ENCODE data around the gene LACTB.

LACTB gene

DNA sequence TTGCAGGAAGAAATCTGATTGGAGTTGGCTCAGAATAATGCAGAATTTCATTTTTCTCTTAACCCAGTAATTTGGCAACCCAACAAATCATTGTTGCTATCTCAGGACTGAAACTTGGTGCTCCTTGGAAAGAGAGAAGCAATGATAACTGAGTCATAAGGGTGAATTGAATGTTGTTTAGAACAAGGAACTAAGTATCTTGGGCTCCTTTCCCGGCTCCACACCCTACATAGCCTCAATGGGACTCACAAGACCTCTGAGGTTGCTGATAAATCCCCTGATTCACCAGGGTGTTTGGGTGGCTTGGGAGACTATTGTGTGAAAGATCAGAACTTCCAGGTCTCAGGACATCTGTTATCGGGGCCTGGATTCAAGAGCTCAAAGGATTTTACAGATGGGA, 60.0 kb downstream of the LACTB start:
- DNase-seq, result no peak

DNA sequence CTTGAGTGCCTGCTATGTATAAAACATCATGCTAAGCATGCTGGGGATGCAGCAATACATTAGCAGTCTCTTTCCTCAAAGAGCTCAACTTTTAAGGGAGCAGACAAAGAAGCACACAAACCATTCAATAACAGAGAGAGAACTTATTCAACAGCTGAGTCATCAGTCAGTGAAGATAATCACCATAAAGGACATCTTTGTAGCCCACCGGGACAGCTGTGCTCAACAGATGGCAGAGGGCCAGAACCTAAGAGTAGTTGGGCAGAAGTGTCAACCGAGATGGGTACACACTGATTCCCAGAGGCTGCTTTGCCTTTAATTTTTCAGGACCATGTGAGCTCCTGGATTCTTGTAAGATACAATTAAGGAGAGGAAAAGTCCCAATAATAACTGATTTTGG, 63.5 kb downstream of the LACTB start:
- no peak for DNase-seq

DNA sequence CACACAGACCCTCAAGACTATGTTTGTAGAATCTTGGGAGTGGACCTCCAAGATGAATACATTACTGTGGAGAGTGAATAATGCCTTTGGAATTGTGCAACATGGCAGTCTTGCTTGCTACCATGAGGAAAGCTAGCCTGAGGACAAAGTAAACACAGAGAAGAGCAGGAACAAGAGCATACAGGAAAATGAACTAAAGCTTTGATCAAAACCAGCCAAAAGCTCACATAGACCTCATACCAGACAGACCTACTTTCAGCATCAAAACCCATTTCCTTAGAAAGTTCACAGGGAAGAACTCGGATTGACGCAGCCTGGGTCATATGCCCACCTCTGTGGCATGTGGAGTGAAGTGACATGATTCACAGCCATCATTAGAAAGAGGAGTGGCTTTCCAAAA, 64.4 kb downstream of the LACTB start:
- DNase-seq, result no peak

DNA sequence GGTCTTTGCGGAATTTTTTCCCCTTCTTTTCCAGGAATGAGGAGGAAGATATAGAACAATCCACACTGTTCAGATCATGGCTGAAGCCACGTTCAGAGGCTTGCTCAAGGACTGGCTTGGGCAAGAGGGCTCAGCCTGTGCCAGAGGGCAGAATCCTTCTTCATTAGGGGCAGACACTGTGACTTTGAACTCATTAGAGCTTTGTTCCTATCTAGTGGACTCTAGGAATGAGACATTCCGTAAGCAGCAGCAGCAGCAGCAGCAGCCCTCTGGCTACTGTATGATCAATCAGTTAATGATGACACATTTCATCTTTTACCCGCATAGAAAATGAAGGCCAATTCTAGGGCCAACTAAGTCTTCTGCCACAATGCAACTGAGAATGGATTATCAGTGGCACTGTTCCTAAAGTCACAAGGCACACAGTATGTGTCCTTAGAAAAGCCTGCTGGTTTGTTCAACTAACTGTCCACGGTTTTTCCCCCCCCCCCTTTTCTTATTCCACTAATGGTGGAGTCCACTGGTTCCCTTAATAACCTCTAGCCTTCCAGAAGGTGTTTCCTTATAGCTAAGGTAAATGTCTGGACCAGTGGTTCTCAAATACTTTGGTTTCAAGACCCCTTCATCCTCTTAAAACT, 66.0 kb downstream of the LACTB start:
- no peak for DNase-seq

DNA sequence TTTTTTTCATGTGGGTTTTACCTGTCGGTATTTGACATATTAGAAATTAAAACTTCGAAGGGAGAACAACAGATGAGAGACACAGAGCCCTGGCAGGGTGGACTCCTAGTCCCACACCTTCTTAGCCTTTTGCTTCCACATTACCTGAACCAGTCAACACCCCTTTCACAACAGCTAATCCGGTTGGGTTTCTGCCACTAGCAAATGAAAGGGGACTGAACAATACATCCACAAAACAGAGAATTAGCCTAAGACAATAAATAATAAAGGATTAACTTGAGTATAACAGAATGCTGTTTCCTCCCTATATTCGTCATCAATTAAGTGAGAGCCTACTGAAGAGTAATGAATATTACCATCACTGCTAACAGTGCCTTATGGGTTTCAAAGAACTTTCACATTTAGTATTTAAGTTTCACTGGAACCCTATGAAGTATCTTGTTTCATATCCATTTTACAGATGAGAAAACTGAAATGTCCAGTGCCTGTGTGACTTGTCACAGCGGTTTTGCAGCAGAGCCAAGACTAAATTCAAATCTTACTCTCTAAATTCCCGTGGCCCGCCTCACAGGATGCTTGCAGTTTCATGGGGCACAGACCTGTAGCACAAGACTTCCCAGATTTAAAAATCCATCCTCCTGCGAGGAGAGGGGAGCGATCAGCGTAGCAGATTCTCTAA, 66.7 kb downstream of the LACTB start:
- no peak for DNase-seq

DNA sequence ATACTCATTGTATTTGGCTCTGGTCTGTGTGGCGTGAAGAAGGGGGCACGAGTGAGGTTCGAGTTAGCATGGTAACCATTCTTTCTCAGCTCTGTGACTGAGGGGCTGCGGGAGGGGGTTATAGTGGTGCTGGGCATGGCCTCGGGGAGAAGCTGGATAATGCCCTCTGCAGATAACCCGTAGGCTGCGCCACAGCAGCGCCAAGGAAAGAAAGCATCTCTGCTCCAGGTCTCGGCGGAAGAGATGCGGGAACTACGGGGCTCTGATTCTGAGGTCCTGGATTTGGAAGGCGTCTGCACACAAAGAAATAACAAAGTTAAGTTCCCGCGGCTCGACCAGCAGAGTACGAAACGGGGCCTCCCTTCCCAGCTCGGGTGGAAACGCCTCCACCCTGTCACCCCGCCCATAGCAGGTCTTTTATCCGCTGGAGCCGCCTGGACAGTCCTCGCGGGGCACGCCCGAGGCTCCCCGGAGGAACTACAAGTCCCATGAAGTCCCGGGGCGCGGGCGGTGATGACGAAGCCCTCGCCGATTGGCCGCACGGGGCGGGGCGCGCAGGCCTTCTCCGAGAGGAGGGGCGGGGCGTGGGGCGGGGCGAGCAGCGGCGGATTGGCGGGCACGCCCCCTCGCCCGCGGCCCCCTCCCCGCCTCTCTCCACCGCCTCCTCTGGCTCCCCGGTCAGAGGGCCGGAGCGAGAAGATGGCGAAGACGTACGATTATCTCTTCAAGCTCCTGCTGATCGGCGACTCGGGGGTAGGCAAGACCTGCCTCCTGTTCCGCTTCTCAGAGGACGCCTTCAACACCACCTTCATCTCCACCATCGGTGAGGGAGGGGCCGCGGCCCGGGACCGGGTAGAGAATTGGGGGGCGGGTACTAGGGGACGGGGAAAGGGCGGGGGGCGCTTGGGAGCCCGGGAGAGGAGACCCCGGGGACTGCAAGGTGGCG, 67.5 kb downstream of the LACTB start, which contains the start of gene RAB8B:
Gene RAB8B, plus strand, starts transcription at position 681 of the 946 bp plus-strand sequence. Its CDS starts 19 bp downstream, at position 700.
- DNase-seq, result peak; percentile 85

DNA sequence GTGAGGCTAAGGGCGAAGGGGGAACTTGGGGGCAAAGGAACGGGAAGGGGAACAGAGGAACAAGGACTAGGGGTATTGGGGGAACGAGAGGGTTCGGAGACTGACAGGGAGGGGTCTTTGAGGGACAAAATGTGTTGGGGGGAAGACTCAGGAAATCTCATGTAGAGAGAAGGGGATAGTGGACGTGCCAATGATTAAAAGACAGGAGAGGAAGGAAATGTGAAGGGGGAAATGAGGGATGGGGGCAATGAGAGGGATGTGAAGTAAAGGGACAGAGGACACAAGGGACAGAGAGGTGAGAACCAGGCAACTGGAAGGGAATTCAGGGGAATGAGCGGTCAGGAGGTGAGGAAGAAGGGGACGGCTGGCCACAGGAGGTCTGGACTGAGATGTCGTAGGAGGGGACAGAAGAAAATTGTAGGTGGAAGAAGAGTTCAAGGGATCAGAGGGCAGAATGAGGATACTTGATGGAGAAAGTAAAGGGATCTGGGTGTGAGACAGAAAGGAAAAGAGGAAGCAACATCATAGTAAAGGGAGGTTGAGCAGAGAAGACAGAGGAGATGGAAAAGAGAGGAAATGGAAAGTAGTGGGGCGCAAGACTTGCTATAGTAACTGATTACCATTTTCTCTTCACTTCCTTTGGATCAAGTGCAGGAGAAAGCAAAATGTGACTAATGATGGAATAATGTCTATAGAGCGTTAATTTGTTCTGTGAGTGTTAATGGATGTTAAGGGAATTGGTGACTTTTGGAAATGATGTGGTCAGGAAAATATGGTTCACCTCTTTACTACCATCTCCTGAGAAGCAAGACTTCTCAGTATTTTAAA, 68.5 kb downstream of the LACTB start:
- DNase-seq, result no peak

DNA sequence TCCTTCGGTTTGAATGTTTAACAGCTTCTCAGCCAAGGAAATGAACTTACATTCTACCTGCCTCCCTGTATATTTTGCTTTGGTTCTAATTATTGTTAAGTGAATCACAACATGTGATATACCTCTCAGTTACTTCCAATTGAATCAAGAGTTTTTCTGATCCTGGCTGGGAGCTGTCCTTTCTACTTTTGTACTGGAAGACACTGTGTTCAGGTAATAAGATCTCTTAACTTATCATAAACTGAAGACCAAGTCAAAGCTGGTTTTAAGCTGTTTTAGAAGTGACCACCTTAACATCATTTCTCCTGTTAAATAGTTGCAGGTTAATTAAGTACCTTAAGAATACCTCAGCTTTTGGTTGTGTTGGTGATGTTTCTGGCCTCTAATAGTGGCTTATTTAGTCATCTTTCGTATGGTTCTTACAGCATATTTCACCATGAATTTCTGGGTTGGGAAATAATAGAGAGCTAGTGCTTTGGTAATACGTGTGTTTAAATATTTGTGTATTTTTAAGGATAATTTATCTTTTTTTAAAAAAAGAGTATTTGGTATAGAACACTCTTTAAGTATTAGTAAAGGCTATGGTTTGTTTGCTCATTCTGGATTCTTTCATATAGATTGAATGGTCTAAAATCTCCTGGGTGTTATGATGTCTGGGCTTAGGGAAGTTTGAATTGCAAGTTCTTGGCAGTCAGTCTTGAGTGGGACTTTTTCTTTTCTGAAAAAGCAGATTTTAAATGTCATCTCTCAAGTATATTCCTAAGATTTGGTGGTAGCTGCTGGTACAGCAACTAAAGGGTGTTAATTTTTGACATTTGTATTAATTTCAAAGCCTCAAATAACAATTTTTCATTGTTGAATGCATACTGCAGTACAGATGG, 69.3 kb downstream of the LACTB start:
- DNase-seq, result no peak

Data from NCI-H2107 (cell line).